ENCODE measurements around the gene HES1. TPM values are rescaled to one million over a fixed set of nuclear protein-coding genes. Genes with fewer than 3 reads are reported as not detected.
A peak's percentile ranks its signal among the peaks of the same experiment; 100 is the strongest.

HES1 gene
- total RNA-seq, 3 donors from 2014 or later, result 6.6 to 110 (median 87.2) TPM

- H3K4me1 ChIP-seq, result peaks cover under 1 to 8% of the 10 kb centered on the region in 2 donors
Observed at GRCh38 chr3:194137008-194137505, 1.1 kb downstream of the HES1 start.

GRCh38 chr3:194137506-194138474, 1.8 kb downstream of the HES1 start:
- H3K27me3 ChIP-seq, result no peaks in the 10 kb centered on the region
- intact Hi-C loops (cut with DNase I; ENCODE audit: low total_unique reads), result loop anchor here (10.0 kb wide), 1 partner anchor 177 kb away; no protein-coding TSS in a partner anchor
- peak in 1 of 2 donors; percentile 58 for DNase-seq (ENCODE audit: low spot score in 2 of 2)
- peaks cover 5 to 14% of the 10 kb centered on the region in 2 donors for H3K4me1 ChIP-seq
- TF ChIP-seq CTCF (IDR thresholded peaks at IDR 0.05), result peak in 2 of 3 donors; percentile 11 to 40
- TF ChIP-seq POLR2AphosphoS5 (IDR thresholded peaks at IDR 0.05), result peak; percentile 6 to 33 (median 24)
- TF ChIP-seq POLR2A (IDR thresholded peaks at IDR 0.05), result peak; percentile 32
- H3K9me3 ChIP-seq, result no peaks in the 10 kb centered on the region
- no peaks in the 10 kb centered on the region for H3K36me3 ChIP-seq
- H3K4me3 ChIP-seq, result peak overlapping the region; percentile 58 to 89 (median 69)
- H3K27ac ChIP-seq, result peak overlapping the region; percentile 96 to 99

More at GRCh38 chr3:194137008-194137505, 1.1 kb downstream of the HES1 start:
- peak; percentile 45 to 65 for DNase-seq (ENCODE audit: low spot score in 2 of 2)
- H3K4me3 ChIP-seq, result peak overlapping the region; percentile 58 to 89 (median 69)
- TF ChIP-seq POLR2A (IDR thresholded peaks at IDR 0.05) (no peak), POLR2AphosphoS5 (IDR thresholded peaks at IDR 0.05) (peak in 2 of 3 donors; percentile 13 to 14)
- H3K27ac ChIP-seq, result peak overlapping the region; percentile 96 to 99
- intact Hi-C loops (cut with DNase I; ENCODE audit: low total_unique reads), result loop anchor here (10.0 kb wide), 1 partner anchor 178 kb away; no protein-coding TSS in a partner anchor
- H3K36me3 ChIP-seq, result no peaks in the 10 kb centered on the region
- H3K9me3 ChIP-seq, result no peaks in the 10 kb centered on the region
- no peaks in the 10 kb centered on the region for H3K27me3 ChIP-seq

GRCh38 chr3:194138732-194139070, 2.8 kb downstream of the HES1 start:
- Histone ChIP-seq H3K4me3 (peak overlapping the region; percentile 58 to 89 (median 69)), H3K4me1 (peaks cover 5 to 13% of the 10 kb centered on the region in 2 donors), H3K36me3 (no peaks in the 10 kb centered on the region), H3K27me3 (no peaks in the 10 kb centered on the region), H3K9me3 (no peaks in the 10 kb centered on the region), H3K27ac (peak overlapping the region; percentile 86 to 99)
- TF ChIP-seq CTCF (IDR thresholded peaks at IDR 0.05) (no peak), POLR2A (IDR thresholded peaks at IDR 0.05) (no peak), POLR2AphosphoS5 (IDR thresholded peaks at IDR 0.05) (no peak)
- no peak for DNase-seq (ENCODE audit: low spot score in 2 of 2)
- intact Hi-C loops (cut with DNase I; ENCODE audit: low total_unique reads), result loop anchor here (10.0 kb wide), 1 partner anchor 176 kb away; no protein-coding TSS in a partner anchor

- Histone ChIP-seq H3K36me3 (no peaks in the 10 kb centered on the region), H3K27ac (peak overlapping the region; percentile 86 to 99), H3K9me3 (no peaks in the 10 kb centered on the region), H3K27me3 (no peaks in the 10 kb centered on the region), H3K4me1 (peaks cover 5 to 10% of the 10 kb centered on the region in 2 donors), H3K4me3 (peak overlapping the region; percentile 58 to 89 (median 69))
- no peak for DNase-seq (ENCODE audit: low spot score in 2 of 2)
- TF ChIP-seq POLR2AphosphoS5 (IDR thresholded peaks at IDR 0.05) (peak in 2 of 3 donors; percentile 25 to 54), POLR2A (IDR thresholded peaks at IDR 0.05) (no peak)
- intact Hi-C loops (cut with DNase I; ENCODE audit: low total_unique reads), result loop anchor here (10.0 kb wide), 1 partner anchor 176 kb away; no protein-coding TSS in a partner anchor
Observed at GRCh38 chr3:194139071-194139813, 3.3 kb downstream of the HES1 start.

GRCh38 chr3:194139814-194140391, 4.0 kb downstream of the HES1 start:
- TF ChIP-seq POLR2AphosphoS5 (IDR thresholded peaks at IDR 0.05) (peak in 1 of 3 donors; percentile 13), CTCF (IDR thresholded peaks at IDR 0.05) (no peak)
- DNase-seq (ENCODE audit: low spot score in 2 of 2), result no peak
- Histone ChIP-seq H3K4me1 (peaks cover 5 to 7% of the 10 kb centered on the region in 2 donors), H3K27me3 (no peaks in the 10 kb centered on the region), H3K27ac (peak overlapping the region; percentile 86 to 99), H3K9me3 (no peaks in the 10 kb centered on the region), H3K36me3 (no peaks in the 10 kb centered on the region), H3K4me3 (peak overlapping the region; percentile 1 to 89 (median 69))
- intact Hi-C loops (cut with DNase I; ENCODE audit: low total_unique reads), result loop anchor here (10.0 kb wide), 1 partner anchor 175 kb away; no protein-coding TSS in a partner anchor
